Tibial artery (tissue), 4 donors: Measurements from ENCODE around the gene BAZ2B.

Source experiments
- DNase-seq, 2 donors: peaks; one replicate each; pipeline ENCODE4 v3.0.0-alpha.2; 2019
- H3K27ac ChIP-seq, 2 donors: fragments of 200-600 bp; sonication (generic) in 1 of 2; 1 replicate in 1 of 2; 2 replicates in 1 of 2; pipeline ENCODE4 v1.5.1; 2018 to 2019; ENCODE audit warnings: mild to moderate bottlenecking in 1 of 2
- H3K27me3 ChIP-seq, 2 donors: fragments of 200-600 bp; sonication (generic) in 1 of 2; one replicate each; pipeline versions ENCODE4 v1.5.1 to v1.6.0; 2016 to 2019
- H3K36me3 ChIP-seq, 3 donors: fragments of 200-600 bp; sonication (generic) in 2 of 3; one replicate each; pipeline ENCODE4 v1.5.1; 2016 to 2019; ENCODE audit warnings: mild to moderate bottlenecking in 2 of 3
- H3K4me1 ChIP-seq, 4 donors: fragments of 200-600 bp; sonication (generic) in 2 of 4; 1 replicate in 3 of 4; 2 replicates in 1 of 4; pipeline ENCODE4 v1.5.1; 2016 to 2019
- H3K4me3 ChIP-seq, 2 donors: fragments of 200-600 bp; sonication (generic) in 1 of 2; 1 replicate in 1 of 2; 2 replicates in 1 of 2; pipeline ENCODE4 v1.5.1; 2018 to 2019; ENCODE audit warnings: mild to moderate bottlenecking in 2 of 2
- H3K9me3 ChIP-seq, 3 donors: fragments of 200-600 bp; sonication (generic) in 1 of 3; one replicate each; pipeline ENCODE4 v1.5.1; 2016 to 2019
- CTCF ChIP-seq, 2 experiments: fragments of 200-600 bp in 1 of 2; fragments of 450-650 bp in 1 of 2; IDR thresholded peaks; one replicate each; pipeline ENCODE4 v1.5.1; 2017 to 2019; ENCODE audit warnings: antibody characterized with exemption in 2 of 2, mild to moderate bottlenecking in 1 of 2, moderate library complexity in 1 of 2
- intact Hi-C: fragments of 100-400 bp; cut with DNase I; formaldehyde crosslinking; loops from one replicate; pipeline ENCODE4 v1.15.0; 2023; ENCODE audit warnings: low total_unique reads

BAZ2B gene

GRCh38 chr2:159286709-159287441 lies 329.5 kb downstream of the BAZ2B start:
- H3K27me3 ChIP-seq: no peaks in the 10 kb centered on the region
- no peak for TF ChIP-seq CTCF (IDR thresholded peaks at IDR 0.05)
- intact Hi-C loops: loop anchor here (10.0 kb wide), 1 partner anchor 428 kb away; the partner anchor contains the start of gene MARCHF7
- H3K36me3 ChIP-seq: peaks cover 0 to 6% (median 0%) of the 10 kb centered on the region in 3 donors
- no peaks in the 10 kb centered on the region for H3K9me3 ChIP-seq
- peak overlapping the region; percentile 86 to 87 for H3K27ac ChIP-seq
- peaks cover 0 to 27% (median 14%) of the 10 kb centered on the region in 4 donors for H3K4me1 ChIP-seq
- DNase-seq: peak; percentile 99
- H3K4me3 ChIP-seq: peak overlapping the region; percentile 78 to 95

- no peaks in the 10 kb centered on the region for H3K9me3 ChIP-seq
- H3K4me3 ChIP-seq: peak within 1 kb of the TSS; percentile 78 to 95
- H3K27ac ChIP-seq: peak within 1 kb of the TSS; percentile 86 to 87
- TF ChIP-seq CTCF (IDR thresholded peaks at IDR 0.05): no peak
- peaks cover 0 to 27% (median 14%) of the 10 kb centered on the region in 4 donors for H3K4me1 ChIP-seq
- H3K27me3 ChIP-seq: no peaks in the 10 kb centered on the region
- intact Hi-C loops: loop anchor here (10.0 kb wide), 1 partner anchor 429 kb away; the partner anchor contains the start of gene MARCHF7
- peaks cover 6 to 14% (median 7%) of the 10 kb centered on the region in 3 donors for H3K36me3 ChIP-seq
- peak; percentile 71 to 90 for DNase-seq
Observed at GRCh38 chr2:159285929-159286708, 330.2 kb downstream of the BAZ2B start, which contains the start of gene WDSUB1. Gene WDSUB1 (minus strand): TSS chr2:159286703. CDS start chr2:159283069, 3,634 bp downstream.

- H3K27ac ChIP-seq: peak overlapping the region; percentile 86 to 87
- TF ChIP-seq CTCF (IDR thresholded peaks at IDR 0.05): no peak
- peaks cover 0 to 22% (median 9%) of the 10 kb centered on the region in 4 donors for H3K4me1 ChIP-seq
- H3K9me3 ChIP-seq: no peaks in the 10 kb centered on the region
- intact Hi-C loops: loop anchor here (10.0 kb wide), 1 partner anchor 429 kb away; the partner anchor contains the start of gene MARCHF7
- H3K4me3 ChIP-seq: peak overlapping the region; percentile 78 to 95
- DNase-seq: no peak
- H3K36me3 ChIP-seq: peaks cover 7 to 20% (median 9%) of the 10 kb centered on the region in 3 donors
- no peaks in the 10 kb centered on the region for H3K27me3 ChIP-seq
Observed at GRCh38 chr2:159285433-159285832, 330.9 kb downstream of the BAZ2B start.

GRCh38 chr2:159283529-159283928 lies 332.8 kb downstream of the BAZ2B start:
- intact Hi-C loops: loop anchor here (10.0 kb wide), 1 partner anchor 431 kb away; the partner anchor contains the start of gene MARCHF7
- no peak for TF ChIP-seq CTCF (IDR thresholded peaks at IDR 0.05)

GRCh38 chr2:159281002-159281401 lies 335.3 kb downstream of the BAZ2B start:
- H3K9me3 ChIP-seq: no peaks in the 10 kb centered on the region
- DNase-seq: no peak
- no peak for TF ChIP-seq CTCF (IDR thresholded peaks at IDR 0.05)
- intact Hi-C loops: loop anchor here (10.0 kb wide), 1 partner anchor 434 kb away; the partner anchor contains the start of gene MARCHF7
- H3K27me3 ChIP-seq: no peaks in the 10 kb centered on the region
- H3K36me3 ChIP-seq: peaks cover 7 to 29% (median 9%) of the 10 kb centered on the region in 3 donors
- H3K4me1 ChIP-seq: peaks cover 0 to 11% (median 6%) of the 10 kb centered on the region in 4 donors
- H3K4me3 ChIP-seq: no peak overlapping the region
- H3K27ac ChIP-seq: no peak overlapping the region

More at GRCh38 chr2:159283529-159283928, 332.8 kb downstream of the BAZ2B start:
- H3K4me1 ChIP-seq: peaks cover 0 to 20% (median 8%) of the 10 kb centered on the region in 4 donors
- DNase-seq: no peak
- H3K9me3 ChIP-seq: no peaks in the 10 kb centered on the region
- peaks cover 7 to 29% (median 9%) of the 10 kb centered on the region in 3 donors for H3K36me3 ChIP-seq
- no peaks in the 10 kb centered on the region for H3K27me3 ChIP-seq
- H3K27ac ChIP-seq: no peak overlapping the region
- no peak overlapping the region for H3K4me3 ChIP-seq
